K562 (cell line): ENCODE results near the gene UBE2H. TPM values are rescaled to one million over a fixed set of nuclear protein-coding genes. Genes with fewer than 3 reads are reported as not detected.

Experiments used
- ATF1 ChIP-seq, 2 experiments: fragments of 450-650 bp in 1 of 2; IDR thresholded peaks; 2 replicates each; pipeline ENCODE4 v1.6.1; 2016; ENCODE audit warnings: missing compliant biosample characterization in 1 of 2, missing genetic modification characterization in 1 of 2
- CBX1 ChIP-seq: sonication (generic); IDR thresholded peaks from 2 replicates; pipeline ENCODE4 v1.6.1; 2016; ENCODE audit warnings: antibody characterized with exemption, low read depth, mild to moderate bottlenecking
- DNMT1 ChIP-seq: fragments of 450-650 bp; IDR thresholded peaks from 2 replicates; pipeline ENCODE4 v1.6.1; 2016; ENCODE audit warnings: antibody characterized with exemption, mild to moderate bottlenecking
- HEY1 ChIP-seq: fragments of 250-450 bp; sonication (Bioruptor Pico); IDR thresholded peaks from 2 replicates; pipeline ENCODE4 v1.5.0; 2020; ENCODE audit warnings: mild to moderate bottlenecking, moderate library complexity, borderline replicate concordance
- JUNB ChIP-seq: fragments of 450-650 bp; formaldehyde crosslinking; conservative IDR thresholded peaks from 2 replicates; pipeline ENCODE4 v1.4.0; 2020; ENCODE audit warnings: mild to moderate bottlenecking
- KLF16 ChIP-seq: IDR thresholded peaks from 2 replicates; pipeline ENCODE4 v1.6.1; 2016; ENCODE audit warnings: antibody characterized with exemption
- NRF1 ChIP-seq, 2 experiments: fragments of 450-650 bp; IDR thresholded peaks in 1 of 2; conservative IDR thresholded peaks in 1 of 2; 2 replicates each; pipeline ENCODE4 v1.6.1; 2014; ENCODE audit warnings: mild to moderate bottlenecking in 2 of 2
- RBFOX2 ChIP-seq: fragments of 200-400 bp; formaldehyde crosslinking; IDR thresholded peaks from 2 replicates; pipeline ENCODE4 v1.6.1; 2017; ENCODE audit warnings: low read depth, mild to moderate bottlenecking, low read length, moderate library complexity
- THRA ChIP-seq: fragments of 450-650 bp; IDR thresholded peaks from 2 replicates; pipeline ENCODE4 v1.6.1; 2017; ENCODE audit warnings: mild to moderate bottlenecking, moderate library complexity
- TSHZ1 ChIP-seq: fragments of 250-450 bp; sonication (Bioruptor Pico); IDR thresholded peaks from 2 replicates; pipeline ENCODE4 v1.4.0; 2020; ENCODE audit warnings: mild to moderate bottlenecking, moderate library complexity
- polyA plus RNA-seq, 8 experiments: library from polyadenylated mRNA; depleted of rRNA in 4 of 8; stranded (reverse) in 5 of 8; unstranded in 3 of 8; fragments of >200 nt; fragmentation: Nextera tagmentation in 2 of 8; fragmentation: Illumina TruSeq in 1 of 8; extraction: Ambion mirVana in 2 of 8; extraction: Trizol in 1 of 8; gene quantifications; 2 replicates each; pipeline versions ENCODE4 v1.2.1 to v1.2.3, GENCODE V29; 2011 to 2014; ENCODE audit warnings: inconsistent platforms in 1 of 8, missing spikeins in 1 of 8
- total RNA-seq, 7 experiments: library from RNA; depleted of rRNA in 6 of 7; stranded (reverse); fragments of >200 nt in 6 of 7; fragmentation: Illumina TruSeq in 2 of 7; extraction: Trizol in 2 of 7; gene quantifications; 2 replicates each; pipeline versions ENCODE4 v1.2.1 to v1.2.3, GENCODE V29; 2011 to 2021; ENCODE audit warnings: low replicate concordance in 1 of 7
- TF ChIP-seq, protein P1 (sequence below): fragments of 450-650 bp; IDR thresholded peaks from 2 replicates; pipeline ENCODE4 v1.6.1; 2016; ENCODE audit warnings: low read depth

The UBE2H gene
- total and polyA plus RNA-seq, 9 of the 15 experiments (the other 6 are each of a cell fraction or from before 2014, with no cell fraction given): 6.3 to 33.0 (median 13.3) TPM

DNA sequence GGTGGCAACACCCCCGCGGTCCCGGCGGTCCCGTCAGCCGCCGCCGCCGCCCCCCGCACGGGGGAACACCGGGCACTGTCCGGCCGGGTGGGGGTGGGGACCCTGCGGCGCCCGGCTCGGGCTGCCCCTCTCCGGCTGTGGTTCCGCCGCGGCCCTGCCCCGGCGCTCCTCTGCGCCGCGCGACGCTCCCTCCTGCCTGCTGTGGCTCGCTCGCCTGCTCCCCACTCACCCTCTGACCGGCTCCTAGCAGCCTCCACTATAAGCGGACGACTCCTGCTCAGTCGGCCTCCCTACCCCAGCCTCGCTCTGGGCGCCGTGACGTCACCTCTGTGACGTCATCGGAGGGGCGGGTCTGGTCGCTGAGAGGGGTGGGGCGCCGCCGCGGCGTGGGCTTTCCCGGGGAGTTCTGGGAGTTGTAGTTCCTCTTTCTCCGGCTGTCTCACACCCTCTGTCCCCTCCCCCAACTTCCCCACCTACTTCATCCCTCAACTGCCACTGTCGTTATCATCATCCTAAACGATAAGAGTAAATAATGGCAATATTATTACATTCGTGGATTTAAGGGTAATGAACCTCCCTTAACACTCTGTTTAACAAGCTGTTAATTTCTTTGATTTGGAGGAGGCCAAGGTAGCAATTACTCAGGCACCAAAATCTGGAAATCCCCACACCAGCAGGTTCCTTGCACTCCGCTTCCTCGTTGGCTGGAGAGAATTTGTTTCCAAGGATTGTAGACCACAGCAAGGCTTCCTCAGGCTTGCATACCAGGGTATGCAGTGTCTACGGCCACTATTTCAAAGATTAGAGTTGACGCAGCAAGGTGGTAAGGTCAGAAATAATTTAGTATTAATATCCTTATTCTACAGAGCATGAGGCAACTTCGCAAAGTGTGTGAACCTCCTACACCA is at the start of gene UBE2H (continued):
- TF ChIP-seq, protein P1, sequence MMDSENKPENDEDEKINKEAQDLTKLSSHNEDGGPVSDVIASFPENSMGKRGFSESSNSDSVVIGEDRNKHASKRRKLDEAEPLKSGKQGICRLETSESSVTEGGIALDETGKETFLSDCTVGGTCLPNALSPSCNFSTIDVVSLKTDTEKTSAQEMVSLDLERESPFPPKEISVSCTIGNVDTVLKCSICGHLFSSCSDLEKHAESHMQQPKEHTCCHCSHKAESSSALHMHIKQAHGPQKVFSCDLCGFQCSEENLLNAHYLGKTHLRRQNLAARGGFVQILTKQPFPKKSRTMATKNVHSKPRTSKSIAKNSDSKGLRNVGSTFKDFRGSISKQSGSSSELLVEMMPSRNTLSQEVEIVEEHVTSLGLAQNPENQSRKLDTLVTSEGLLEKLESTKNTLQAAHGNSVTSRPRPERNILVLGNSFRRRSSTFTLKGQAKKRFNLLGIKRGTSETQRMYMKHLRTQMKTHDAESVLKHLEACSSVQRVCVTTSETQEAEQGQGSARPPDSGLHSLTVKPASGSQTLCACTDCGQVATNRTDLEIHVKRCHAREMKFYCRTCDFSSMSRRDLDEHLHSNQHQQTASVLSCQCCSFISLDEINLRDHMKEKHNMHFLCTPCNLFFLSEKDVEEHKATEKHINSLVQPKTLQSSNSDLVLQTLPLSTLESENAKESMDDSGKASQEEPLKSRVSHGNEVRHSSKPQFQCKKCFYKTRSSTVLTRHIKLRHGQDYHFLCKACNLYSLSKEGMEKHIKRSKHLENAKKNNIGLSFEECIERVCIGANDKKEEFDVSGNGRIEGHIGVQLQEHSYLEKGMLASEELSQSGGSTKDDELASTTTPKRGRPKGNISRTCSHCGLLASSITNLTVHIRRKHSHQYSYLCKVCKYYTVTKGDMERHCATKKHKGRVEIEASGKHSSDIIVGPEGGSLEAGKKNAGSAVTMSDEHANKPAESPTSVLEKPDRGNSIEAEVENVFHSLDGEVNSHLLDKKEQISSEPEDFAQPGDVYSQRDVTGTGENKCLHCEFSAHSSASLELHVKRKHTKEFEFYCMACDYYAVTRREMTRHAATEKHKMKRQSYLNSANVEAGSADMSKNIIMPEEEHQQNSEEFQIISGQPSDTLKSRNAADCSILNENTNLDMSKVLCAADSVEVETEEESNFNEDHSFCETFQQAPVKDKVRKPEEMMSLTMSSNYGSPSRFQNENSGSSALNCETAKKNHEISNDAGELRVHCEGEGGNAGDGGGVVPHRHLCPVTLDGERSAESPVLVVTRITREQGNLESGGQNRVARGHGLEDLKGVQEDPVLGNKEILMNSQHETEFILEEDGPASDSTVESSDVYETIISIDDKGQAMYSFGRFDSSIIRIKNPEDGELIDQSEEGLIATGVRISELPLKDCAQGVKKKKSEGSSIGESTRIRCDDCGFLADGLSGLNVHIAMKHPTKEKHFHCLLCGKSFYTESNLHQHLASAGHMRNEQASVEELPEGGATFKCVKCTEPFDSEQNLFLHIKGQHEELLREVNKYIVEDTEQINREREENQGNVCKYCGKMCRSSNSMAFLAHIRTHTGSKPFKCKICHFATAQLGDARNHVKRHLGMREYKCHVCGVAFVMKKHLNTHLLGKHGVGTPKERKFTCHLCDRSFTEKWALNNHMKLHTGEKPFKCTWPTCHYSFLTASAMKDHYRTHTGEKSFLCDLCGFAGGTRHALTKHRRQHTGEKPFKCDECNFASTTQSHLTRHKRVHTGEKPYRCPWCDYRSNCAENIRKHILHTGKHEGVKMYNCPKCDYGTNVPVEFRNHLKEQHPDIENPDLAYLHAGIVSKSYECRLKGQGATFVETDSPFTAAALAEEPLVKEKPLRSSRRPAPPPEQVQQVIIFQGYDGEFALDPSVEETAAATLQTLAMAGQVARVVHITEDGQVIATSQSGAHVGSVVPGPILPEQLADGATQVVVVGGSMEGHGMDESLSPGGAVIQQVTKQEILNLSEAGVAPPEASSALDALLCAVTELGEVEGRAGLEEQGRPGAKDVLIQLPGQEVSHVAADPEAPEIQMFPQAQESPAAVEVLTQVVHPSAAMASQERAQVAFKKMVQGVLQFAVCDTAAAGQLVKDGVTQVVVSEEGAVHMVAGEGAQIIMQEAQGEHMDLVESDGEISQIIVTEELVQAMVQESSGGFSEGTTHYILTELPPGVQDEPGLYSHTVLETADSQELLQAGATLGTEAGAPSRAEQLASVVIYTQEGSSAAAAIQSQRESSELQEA: no peak; the same call in 1 of the 2 replicates
- TF ChIP-seq RBFOX2: peak; percentile 91
- TF ChIP-seq JUNB: peak; percentile 98
- peak; percentile 89 for TF ChIP-seq CBX1
- no peak for TF ChIP-seq THRA
- no peak for TF ChIP-seq DNMT1
- 0 out of 2 replicates have a peak, but pooled peaks have one; percentile 27 for TF ChIP-seq TSHZ1 (CRISPR knock-in tag)
- 0 out of 2 replicates have a peak, but pooled peaks have one; percentile 15 for TF ChIP-seq KLF16
- TF ChIP-seq HEY1: no peak
- peak; percentile 95 for TF ChIP-seq ATF1 (CRISPR knock-in tag; IDR thresholded peaks at IDR 0.05)
- TF ChIP-seq ATF1 (tag; IDR thresholded peaks at IDR 0.05): peak; percentile 100
- peak; percentile 70 to 75 for TF ChIP-seq NRF1 (conservative IDR thresholded peaks at IDR 0.05 in 1 of 2, IDR thresholded peaks at IDR 0.05 in 1 of 2)
